Progenitor cell of endocrine pancreas (in vitro differentiated cells): ENCODE results near the gene CPSF6. TPM values are rescaled to one million over a fixed set of nuclear protein-coding genes. Genes with fewer than 3 reads are reported as not detected.
"Not testable (repeated sequence)": the region's sequence is repeated elsewhere in the genome, so short reads cannot be mapped to it uniquely, and the experiment has no call there.

Source experiments
- DNase-seq: peaks from one replicate; pipeline ENCODE4 v3.0.0; 2021; ENCODE audit warnings: low spot score; ENCODE audit not compliant: unreplicated experiment
- H3K27ac Mint-ChIP-seq: 2 replicates; pipeline ENCODE4 v1.8.0; 2021; ENCODE audit warnings: mild to moderate bottlenecking, moderate library complexity, mixed read lengths
- H3K27me3 Mint-ChIP-seq: 2 replicates; pipeline ENCODE4 v1.8.0; 2021; ENCODE audit warnings: mixed read lengths
- H3K36me3 Mint-ChIP-seq: 2 replicates; pipeline ENCODE4 v1.8.0; 2022; ENCODE audit warnings: mixed read lengths; ENCODE audit not compliant: insufficient read depth
- H3K4me1 Mint-ChIP-seq: 2 replicates; pipeline ENCODE4 v1.8.0; 2021; ENCODE audit warnings: low read depth, mixed read lengths
- H3K4me3 Mint-ChIP-seq: 2 replicates; pipeline ENCODE4 v1.8.0; 2021; ENCODE audit warnings: low read depth, mild to moderate bottlenecking, moderate library complexity, mixed read lengths
- H3K9me3 Mint-ChIP-seq: 2 replicates; pipeline ENCODE4 v1.8.0; 2021; ENCODE audit warnings: low read depth, mixed read lengths
- CTCF ChIP-seq: fragments of 200-600 bp; sonication (generic); IDR thresholded peaks from one replicate; pipeline ENCODE4 v1.5.0; 2021; ENCODE audit warnings: antibody characterized with exemption, mild to moderate bottlenecking; ENCODE audit not compliant: unreplicated experiment
- long read RNA-seq: library from polyadenylated mRNA; unstranded; transcript quantifications from one replicate; pipeline ENCODE4 v2.0.0, GENCODE V29; 2020
- total RNA-seq: library from RNA; stranded (reverse); gene quantifications from 2 replicates; pipeline ENCODE4 v1.2.1, GENCODE V29; 2021

CPSF6 gene
- 154 and 156 TPM in 2 replicates for total RNA-seq
- long read RNA-seq, full-length matches to known transcripts = 88 of 145 reads
- long read RNA-seq, partial matches to known transcripts = 21 of 145 reads
- long read RNA-seq, other reads (novel, unspliced or antisense) = 36 of 145 reads

GRCh38 chr12:69239352-69239921 lies at the start of gene CPSF6:
TSS of gene CPSF6 (plus strand) at chr12:69239569. CDS start at chr12:69239647, 78 bp downstream.
- H3K27me3 Mint-ChIP-seq = no peaks in the 10 kb centered on the region
- no peak for TF ChIP-seq CTCF

GRCh38 chr12:69196302-69197288 lies 42.8 kb upstream of the CPSF6 start:
- H3K4me3 Mint-ChIP-seq = no peak overlapping the region
- H3K27ac Mint-ChIP-seq = no peak overlapping the region
- H3K36me3 Mint-ChIP-seq = peaks cover 7% of the 10 kb centered on the region
- peaks cover 54% of the 10 kb centered on the region for H3K9me3 Mint-ChIP-seq
- H3K27me3 Mint-ChIP-seq = no peaks in the 10 kb centered on the region
- TF ChIP-seq CTCF = no peak
- H3K4me1 Mint-ChIP-seq = no peaks in the 10 kb centered on the region
- no peak for DNase-seq

More at GRCh38 chr12:69239352-69239921, at the start of gene CPSF6:
- no peaks in the 10 kb centered on the region for H3K9me3 Mint-ChIP-seq
- peaks cover 25% of the 10 kb centered on the region for H3K4me1 Mint-ChIP-seq
- peak; percentile 91 for DNase-seq
- peak within 1 kb of the TSS; percentile 93 for H3K4me3 Mint-ChIP-seq
- H3K36me3 Mint-ChIP-seq = no peaks in the 10 kb centered on the region
- peak within 1 kb of the TSS; percentile 99 for H3K27ac Mint-ChIP-seq

- not testable (repeated sequence) for H3K4me3 Mint-ChIP-seq, H3K36me3 Mint-ChIP-seq, H3K27ac Mint-ChIP-seq, DNase-seq, H3K27me3 Mint-ChIP-seq, H3K4me1 Mint-ChIP-seq
- H3K9me3 Mint-ChIP-seq = peaks cover 51% of the 10 kb centered on the region
These were observed 39.4 kb upstream of the CPSF6 start for GRCh38 chr12:69199976-69200375.

GRCh38 chr12:69204191-69204590 lies 35.2 kb upstream of the CPSF6 start:
- TF ChIP-seq CTCF = no peak
- no peaks in the 10 kb centered on the region for H3K27me3 Mint-ChIP-seq
- H3K36me3 Mint-ChIP-seq = peaks cover 3% of the 10 kb centered on the region
- peaks cover 33% of the 10 kb centered on the region for H3K9me3 Mint-ChIP-seq
- H3K4me1 Mint-ChIP-seq = no peaks in the 10 kb centered on the region
- DNase-seq = no peak
- no peak overlapping the region for H3K27ac Mint-ChIP-seq
- H3K4me3 Mint-ChIP-seq = no peak overlapping the region

GRCh38 chr12:69210661-69211060 lies 28.7 kb upstream of the CPSF6 start:
- no peak for TF ChIP-seq CTCF
- no peak for DNase-seq
- H3K27me3 Mint-ChIP-seq = no peaks in the 10 kb centered on the region
- H3K27ac Mint-ChIP-seq = peak overlapping the region; percentile 25
- H3K4me1 Mint-ChIP-seq = peaks cover 6% of the 10 kb centered on the region
- H3K4me3 Mint-ChIP-seq = no peak overlapping the region
- H3K36me3 Mint-ChIP-seq = no peaks in the 10 kb centered on the region
- H3K9me3 Mint-ChIP-seq = peaks cover 11% of the 10 kb centered on the region
